GM13976 (cell line): Measurements from ENCODE around the gene TMEM38A.

Source experiments
- DNase-seq: peaks from one replicate; pipeline ENCODE4 v3.0.0; 2012; ENCODE audit warnings: low spot score
- CTCF ChIP-seq: IDR thresholded peaks from 2 replicates; pipeline ENCODE4 v1.5.1; 2012; ENCODE audit warnings: borderline replicate concordance, mild to moderate bottlenecking; ENCODE audit not compliant: insufficient read depth; ENCODE audit errors: extremely low read depth, missing control alignments, control extremely low read depth
- in situ Hi-C: fragments of 300-500 bp; cut with MboI; formaldehyde crosslinking; loops from one replicate; pipeline ENCODE4 v1.12.0; 2022; ENCODE audit warnings: low sequenced_read_pairs, mixed read lengths, inconsistent platforms; ENCODE audit not compliant: unreplicated experiment

TMEM38A gene

GRCh38 chr19:16619457-16619856 lies 41.5 kb upstream of the TMEM38A start:
- no peak for DNase-seq
- in situ Hi-C loops = no loop called here
- TF ChIP-seq CTCF = no peak

GRCh38 chr19:16620018-16620417 lies 40.9 kb upstream of the TMEM38A start:
- in situ Hi-C loops = no loop called here
- no peak for TF ChIP-seq CTCF
- DNase-seq = no peak

GRCh38 chr19:16620584-16620983 lies 40.4 kb upstream of the TMEM38A start:
- TF ChIP-seq CTCF = no peak
- in situ Hi-C loops = no loop called here
- DNase-seq = no peak

- in situ Hi-C loops = no loop called here
- DNase-seq = no peak
- no peak for TF ChIP-seq CTCF
Observed at GRCh38 chr19:16621165-16621800, 39.7 kb upstream of the TMEM38A start.

- in situ Hi-C loops = no loop called here
- DNase-seq = no peak
- no peak for TF ChIP-seq CTCF
Observed at GRCh38 chr19:16623066-16623465, 37.9 kb upstream of the TMEM38A start.

GRCh38 chr19:16623576-16623975 lies 37.4 kb upstream of the TMEM38A start:
- DNase-seq = peak; percentile 54
- TF ChIP-seq CTCF = no peak
- in situ Hi-C loops = no loop called here
